Activated gamma-delta T cell (primary cell): ENCODE data around the gene CUEDC1.

Source experiments
- DNase-seq: peaks from one replicate; lab custom pipeline; 2025; lab: John Stamatoyannopoulos, UW

The CUEDC1 gene

DNA sequence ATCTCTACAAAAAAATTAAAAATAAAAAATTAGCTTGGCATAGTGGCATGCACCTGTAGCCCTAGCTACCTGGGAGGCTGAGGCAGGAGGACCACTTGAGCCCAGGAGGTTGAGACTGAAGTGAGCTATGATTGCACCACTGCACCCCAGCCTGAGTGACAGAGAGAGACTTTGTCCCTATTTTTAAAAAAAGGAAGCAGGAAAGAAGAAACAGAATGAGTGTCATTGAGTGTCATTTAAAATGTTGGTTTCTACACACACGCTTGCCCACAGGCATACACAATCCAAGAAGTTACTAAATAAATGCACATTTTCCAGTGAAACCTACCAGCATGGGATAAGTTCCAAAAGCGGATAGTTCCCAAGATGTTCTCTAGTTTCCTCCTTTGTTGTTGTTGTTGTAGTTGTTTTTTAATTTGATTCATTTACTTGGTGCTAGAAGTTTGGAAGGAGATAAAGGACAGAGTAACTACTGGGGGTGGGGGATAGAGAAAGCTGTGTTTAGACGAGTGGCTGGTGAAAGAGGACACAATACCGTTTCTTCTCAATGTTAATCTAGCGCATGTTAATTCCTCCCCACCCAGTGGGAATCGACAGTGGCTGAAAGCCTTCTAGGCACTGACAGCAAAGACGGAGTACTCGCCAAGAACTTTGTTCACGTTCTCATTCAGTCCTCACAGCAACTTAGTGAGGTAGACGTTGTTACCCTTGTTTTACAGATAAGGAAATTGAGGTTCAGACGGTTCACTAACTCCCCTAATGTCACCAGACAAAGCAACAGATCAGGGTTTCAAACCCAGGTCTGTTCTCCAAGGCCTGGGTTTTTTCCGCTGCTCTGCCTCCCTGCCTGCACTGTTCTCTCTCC lies 122.7 kb downstream of the CUEDC1 start:
- DNase-seq, result no peak

DNA sequence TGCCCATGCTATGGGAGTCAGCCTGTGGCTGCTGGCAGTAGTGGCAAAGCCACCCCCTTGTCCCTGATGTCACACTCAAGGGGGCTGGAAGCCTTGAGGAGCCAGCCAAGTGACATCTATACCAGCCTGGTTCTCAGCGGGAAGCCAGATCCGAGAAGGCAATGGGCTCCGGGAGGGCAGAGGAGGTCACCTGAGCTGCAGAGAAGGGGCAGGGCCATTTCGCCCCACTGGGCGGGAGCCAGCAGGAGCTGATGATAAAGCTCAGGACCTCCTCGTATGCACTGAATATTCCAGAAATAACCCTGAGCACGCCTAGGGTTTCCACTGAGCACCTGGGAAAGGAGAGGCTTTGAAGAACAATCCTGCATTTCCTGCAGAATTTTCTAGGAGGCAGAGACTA lies 124.3 kb downstream of the CUEDC1 start:
- no peak for DNase-seq

DNA sequence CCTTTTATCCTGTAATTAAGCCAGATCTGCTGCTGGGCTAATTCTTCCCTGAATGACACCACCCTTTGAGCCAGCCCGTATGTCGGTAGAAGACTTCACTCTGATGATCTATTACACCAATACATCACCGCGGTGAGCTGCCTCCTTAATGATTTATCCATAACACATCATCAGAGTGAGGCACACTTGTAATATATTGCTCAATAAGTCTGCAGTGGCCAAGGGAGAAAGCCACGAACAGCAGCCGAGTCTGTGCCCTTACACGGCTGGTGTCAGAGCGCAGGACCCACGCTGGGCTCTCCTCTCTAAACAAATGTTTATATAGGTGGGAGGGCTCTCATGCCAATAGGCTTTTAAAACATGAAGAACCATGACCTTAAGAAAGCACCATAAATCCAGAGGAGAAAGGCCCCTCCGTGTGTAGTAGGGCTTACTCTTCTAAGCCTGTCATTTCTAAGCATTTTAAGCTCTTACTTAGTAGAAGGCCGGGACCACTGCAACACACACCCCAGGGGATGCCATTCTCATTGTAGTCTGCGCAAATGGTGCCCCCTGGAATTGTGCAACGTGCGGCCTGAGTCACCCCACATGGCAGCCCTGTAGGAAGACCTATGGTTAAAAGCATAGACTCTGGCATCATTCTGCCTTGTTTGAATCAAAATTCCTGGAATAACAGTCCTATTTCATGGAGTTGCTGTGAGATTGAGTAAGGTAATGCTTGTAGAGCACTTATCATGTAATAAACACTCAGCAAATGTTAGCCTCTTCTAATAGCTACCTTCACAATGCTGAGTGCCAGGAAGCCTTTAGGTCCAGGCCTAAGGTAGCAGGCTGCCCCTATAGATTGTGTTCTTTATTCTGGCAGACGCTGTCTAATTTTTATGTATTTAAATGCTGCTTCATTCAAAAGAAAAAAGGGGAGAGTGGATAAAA lies 131.5 kb downstream of the CUEDC1 start:
- DNase-seq, result no peak

DNA sequence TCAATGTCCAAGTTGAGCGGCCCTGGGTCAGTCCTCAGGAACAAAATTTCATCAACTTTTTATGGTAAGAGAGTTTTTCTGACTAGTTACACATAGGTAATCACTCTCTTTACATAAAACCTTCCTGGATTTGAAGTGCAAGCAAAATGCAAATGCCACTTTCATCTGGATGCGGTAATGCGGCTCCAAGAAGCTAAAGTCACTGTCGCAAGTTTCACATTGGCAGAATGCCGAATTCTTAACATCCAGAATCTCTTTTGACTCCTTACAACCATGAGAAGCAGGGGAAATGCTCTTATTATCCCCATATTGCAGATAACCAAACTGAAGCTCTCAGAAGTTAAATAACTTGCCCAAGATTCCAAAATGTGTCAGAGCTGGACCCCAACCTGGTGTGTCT lies 135.3 kb downstream of the CUEDC1 start:
- no peak for DNase-seq

DNA sequence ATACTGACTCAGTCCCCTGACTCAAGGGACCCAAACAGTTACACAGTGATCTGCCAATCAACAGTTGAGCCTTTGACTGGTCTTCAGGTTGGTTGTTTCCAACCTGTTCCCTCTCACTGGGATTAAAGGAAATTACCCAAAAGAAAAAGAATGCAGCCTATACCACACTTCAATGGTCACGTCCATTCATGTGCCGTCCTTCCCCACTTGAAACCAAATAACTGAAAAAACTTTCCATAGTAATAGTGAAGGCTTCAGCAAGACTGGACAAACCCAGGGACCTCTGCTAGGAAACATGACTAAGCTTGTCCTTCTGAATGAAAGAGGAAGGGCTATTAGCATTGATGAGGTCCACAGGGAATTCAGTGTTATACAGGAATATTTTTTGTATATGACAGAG lies 135.9 kb downstream of the CUEDC1 start:
- no peak for DNase-seq

DNA sequence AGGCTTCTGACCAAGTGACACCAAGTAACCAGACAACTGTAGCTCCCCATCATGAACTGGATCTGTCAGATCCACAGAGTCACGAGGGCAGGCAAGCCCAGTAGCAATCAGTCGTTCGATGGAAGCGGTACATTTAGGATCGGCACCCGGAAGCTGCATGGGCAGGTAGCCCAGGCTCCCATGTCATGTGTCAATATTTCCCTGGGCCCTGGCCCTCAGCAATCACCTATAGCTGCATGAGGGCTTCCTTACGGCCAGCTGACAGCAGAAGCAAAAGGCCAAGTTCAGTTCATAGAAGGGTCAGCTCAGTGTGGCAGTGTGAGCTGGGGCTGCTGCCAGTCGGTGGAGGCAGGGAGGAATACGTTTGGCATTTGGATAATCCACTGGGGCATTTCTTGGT lies 137.1 kb downstream of the CUEDC1 start:
- no peak for DNase-seq

DNA sequence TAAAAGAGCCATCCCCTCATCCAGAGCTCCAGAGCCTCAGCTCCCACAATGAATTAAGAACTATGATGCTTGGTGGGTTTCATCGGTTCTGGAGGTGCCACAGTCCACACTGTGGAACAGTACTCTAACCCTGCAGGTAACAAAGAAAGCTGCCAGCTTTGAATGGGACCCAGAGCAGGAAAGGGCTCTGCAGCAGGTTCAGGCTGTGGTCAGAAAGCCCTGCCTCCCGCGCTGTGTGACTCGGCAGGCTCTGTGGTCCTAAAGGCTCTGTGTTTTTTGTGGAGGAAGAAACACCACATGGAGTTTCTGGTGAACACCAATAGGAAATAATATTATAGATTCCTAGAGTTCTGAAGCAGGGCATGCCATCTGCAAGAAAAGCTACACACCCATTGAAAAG lies 137.9 kb downstream of the CUEDC1 start:
- no peak for DNase-seq

DNA sequence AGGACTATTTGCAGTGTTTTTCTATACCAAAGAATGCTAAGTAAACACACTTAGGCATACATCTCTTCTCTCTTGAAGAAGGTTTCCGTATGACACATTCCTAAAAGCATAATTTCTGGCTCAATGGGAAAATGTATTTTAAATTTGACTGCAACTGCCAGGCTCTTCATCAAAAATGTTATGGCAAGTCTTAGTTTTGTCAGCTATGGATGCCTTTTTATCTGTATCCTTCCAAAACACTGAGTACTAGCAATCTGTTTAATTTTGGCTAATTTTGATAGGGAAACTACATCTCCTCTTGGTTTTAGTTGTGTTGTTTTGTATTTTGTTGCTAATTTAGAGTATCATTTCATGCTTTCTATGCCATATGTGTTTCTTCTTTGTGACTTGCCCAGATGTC lies 140.8 kb downstream of the CUEDC1 start:
- DNase-seq, result no peak

DNA sequence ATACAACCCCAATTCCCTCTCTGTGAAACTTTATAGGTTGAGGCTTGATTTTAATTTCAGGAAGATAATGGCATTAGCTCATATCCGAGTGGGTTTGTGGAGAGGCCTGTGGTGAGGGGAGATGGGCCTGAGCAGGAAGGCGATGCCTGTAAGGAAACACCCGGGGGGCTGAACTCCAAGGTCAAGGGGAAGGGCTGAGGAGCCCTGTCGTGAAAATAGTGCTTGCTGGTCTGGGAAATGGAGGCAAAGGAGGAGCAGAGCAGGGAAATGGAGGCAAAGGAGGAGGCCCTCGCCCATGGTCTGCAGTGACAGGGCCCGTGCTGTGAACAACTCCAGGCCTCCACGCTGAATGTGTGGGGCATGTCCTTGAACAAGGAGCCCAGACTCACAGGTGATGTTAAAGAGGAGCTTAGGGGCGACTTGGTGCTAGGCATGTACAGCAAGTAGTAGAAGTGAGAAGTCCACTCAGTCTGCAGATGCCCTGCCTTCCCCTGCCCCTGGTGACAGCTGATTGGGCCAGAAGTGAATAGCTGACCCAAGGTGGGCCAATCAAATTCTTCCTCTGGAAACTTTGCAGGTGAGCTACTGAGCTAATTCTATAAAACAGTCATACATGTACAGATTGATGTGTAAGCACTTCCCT lies 143.5 kb downstream of the CUEDC1 start:
- no peak for DNase-seq
